NCI-H526 treated with DMSO at 0.1 percent for 48 hours (cell line): ENCODE measurements around the gene NPAS3.

ENCODE experiments used
- DNase-seq: peaks from one replicate; lab custom pipeline; 2025; lab: John Stamatoyannopoulos, UW

The NPAS3 gene

GRCh38 chr14:33016613-33017012, 77.9 kb downstream of the NPAS3 start:
- peak; percentile 9 for DNase-seq

GRCh38 chr14:33017016-33017415, 78.3 kb downstream of the NPAS3 start:
- no peak for DNase-seq

- DNase-seq, result no peak
Observed at GRCh38 chr14:33019346-33019745, 80.7 kb downstream of the NPAS3 start.

- DNase-seq, result no peak
Observed at GRCh38 chr14:33026850-33027430, 88.3 kb downstream of the NPAS3 start.

GRCh38 chr14:33029511-33029910, 90.8 kb downstream of the NPAS3 start:
- no peak for DNase-seq

GRCh38 chr14:33030386-33030785, 91.7 kb downstream of the NPAS3 start:
- no peak for DNase-seq

- DNase-seq, result no peak
Observed at GRCh38 chr14:33035416-33036194, 96.9 kb downstream of the NPAS3 start.

GRCh38 chr14:33039311-33039710, 100.6 kb downstream of the NPAS3 start:
- DNase-seq, result no peak

- DNase-seq, result no peak
Observed at GRCh38 chr14:33040372-33041140, 101.9 kb downstream of the NPAS3 start.

- DNase-seq, result no peak
Observed at GRCh38 chr14:33042591-33042990, 103.9 kb downstream of the NPAS3 start.

GRCh38 chr14:33045760-33046159, 107.1 kb downstream of the NPAS3 start:
- no peak for DNase-seq

GRCh38 chr14:33052943-33053342, 114.3 kb downstream of the NPAS3 start:
- no peak for DNase-seq

- no peak for DNase-seq
Observed at GRCh38 chr14:33056213-33056612, 117.5 kb downstream of the NPAS3 start.

- no peak for DNase-seq
Observed at GRCh38 chr14:33057585-33057984, 118.9 kb downstream of the NPAS3 start.

- no peak for DNase-seq
Observed at GRCh38 chr14:33061667-33062325, 123.1 kb downstream of the NPAS3 start.

- no peak for DNase-seq
Observed at GRCh38 chr14:33062476-33062875, 123.8 kb downstream of the NPAS3 start.

- DNase-seq, result no peak
Observed at GRCh38 chr14:33062881-33063280, 124.2 kb downstream of the NPAS3 start.

- DNase-seq, result no peak
Observed at GRCh38 chr14:33063521-33063920, 124.8 kb downstream of the NPAS3 start.

- DNase-seq, result no peak
Observed at GRCh38 chr14:33065634-33066033, 127.0 kb downstream of the NPAS3 start.

GRCh38 chr14:33068040-33068439, 129.4 kb downstream of the NPAS3 start:
- DNase-seq, result no peak

- DNase-seq, result no peak
Observed at GRCh38 chr14:33068626-33069025, 129.9 kb downstream of the NPAS3 start.

GRCh38 chr14:33070475-33070874, 131.8 kb downstream of the NPAS3 start:
- DNase-seq, result no peak
